ENCODE data around the gene UBASH3B.

UBASH3B gene

DNA sequence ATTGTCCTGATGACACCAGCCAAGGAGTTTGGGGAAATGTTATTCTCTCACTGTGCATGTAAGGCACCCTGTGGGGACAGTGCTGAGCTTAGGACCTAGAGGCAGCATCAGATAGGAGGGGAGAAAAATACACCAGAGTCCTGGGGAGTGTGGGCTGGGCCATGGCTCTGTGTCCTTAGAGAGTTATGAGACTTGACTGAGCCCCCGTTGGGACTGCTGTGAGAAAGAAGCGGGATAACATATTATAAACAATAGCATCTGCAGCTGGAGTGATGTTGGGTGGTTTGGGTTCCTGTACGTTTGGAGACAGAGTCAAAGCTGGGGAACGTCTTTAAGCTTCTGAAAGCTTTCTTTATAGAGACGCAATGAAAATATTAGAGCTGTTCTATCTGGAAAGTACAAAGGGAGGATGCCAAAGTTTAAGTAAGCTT lies 91.8 kb downstream of the UBASH3B start:
- no peak overlapping the region for H3K27ac ChIP-seq (replicated peaks)
- no peak overlapping the region for H3K4me3 ChIP-seq (replicated peaks; ENCODE audit: insufficient read depth, low read length)

DNA sequence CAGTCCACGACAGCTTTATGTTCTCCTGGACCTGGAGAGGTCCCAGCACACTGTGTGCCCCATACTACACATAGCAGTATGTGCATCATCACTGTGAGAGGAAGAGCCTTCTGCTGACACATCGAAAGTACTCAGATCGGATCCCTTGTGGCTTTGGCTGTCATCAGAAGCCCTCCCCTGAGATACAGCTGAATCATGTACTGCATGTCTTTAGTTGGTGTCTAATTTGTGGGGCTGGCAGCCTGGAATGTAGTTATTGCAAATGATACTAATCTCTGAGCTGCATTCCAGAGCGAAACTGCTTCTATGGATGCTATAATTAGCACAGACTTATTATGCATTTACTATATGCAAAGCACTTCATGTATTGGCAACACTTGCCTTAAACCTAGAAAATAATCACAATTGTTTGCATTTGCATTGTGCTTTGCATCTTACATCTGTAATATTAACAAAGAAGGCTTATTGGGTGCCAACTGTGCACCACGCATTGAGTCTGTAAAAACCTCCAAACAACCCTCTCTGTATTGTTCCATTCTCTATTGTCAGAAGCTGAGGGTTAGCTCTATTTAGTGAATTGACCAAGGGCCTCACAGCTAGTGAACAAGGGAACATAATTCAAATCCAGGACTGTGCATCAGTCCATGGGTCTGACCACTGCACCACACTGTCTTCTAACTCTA lies 93.6 kb downstream of the UBASH3B start:
- no peak overlapping the region for H3K27ac ChIP-seq (replicated peaks)
- peak in 1 of 2 experiments; percentile 73 for DNase-seq (ENCODE audit: low read depth in 1 of 2, low spot score in 1 of 2)

More for the DNA sequence above, 91.8 kb downstream of the UBASH3B start:
- no peak for DNase-seq (ENCODE audit: low read depth in 1 of 2, low spot score in 1 of 2)
- TF ChIP-seq, protein P1, sequence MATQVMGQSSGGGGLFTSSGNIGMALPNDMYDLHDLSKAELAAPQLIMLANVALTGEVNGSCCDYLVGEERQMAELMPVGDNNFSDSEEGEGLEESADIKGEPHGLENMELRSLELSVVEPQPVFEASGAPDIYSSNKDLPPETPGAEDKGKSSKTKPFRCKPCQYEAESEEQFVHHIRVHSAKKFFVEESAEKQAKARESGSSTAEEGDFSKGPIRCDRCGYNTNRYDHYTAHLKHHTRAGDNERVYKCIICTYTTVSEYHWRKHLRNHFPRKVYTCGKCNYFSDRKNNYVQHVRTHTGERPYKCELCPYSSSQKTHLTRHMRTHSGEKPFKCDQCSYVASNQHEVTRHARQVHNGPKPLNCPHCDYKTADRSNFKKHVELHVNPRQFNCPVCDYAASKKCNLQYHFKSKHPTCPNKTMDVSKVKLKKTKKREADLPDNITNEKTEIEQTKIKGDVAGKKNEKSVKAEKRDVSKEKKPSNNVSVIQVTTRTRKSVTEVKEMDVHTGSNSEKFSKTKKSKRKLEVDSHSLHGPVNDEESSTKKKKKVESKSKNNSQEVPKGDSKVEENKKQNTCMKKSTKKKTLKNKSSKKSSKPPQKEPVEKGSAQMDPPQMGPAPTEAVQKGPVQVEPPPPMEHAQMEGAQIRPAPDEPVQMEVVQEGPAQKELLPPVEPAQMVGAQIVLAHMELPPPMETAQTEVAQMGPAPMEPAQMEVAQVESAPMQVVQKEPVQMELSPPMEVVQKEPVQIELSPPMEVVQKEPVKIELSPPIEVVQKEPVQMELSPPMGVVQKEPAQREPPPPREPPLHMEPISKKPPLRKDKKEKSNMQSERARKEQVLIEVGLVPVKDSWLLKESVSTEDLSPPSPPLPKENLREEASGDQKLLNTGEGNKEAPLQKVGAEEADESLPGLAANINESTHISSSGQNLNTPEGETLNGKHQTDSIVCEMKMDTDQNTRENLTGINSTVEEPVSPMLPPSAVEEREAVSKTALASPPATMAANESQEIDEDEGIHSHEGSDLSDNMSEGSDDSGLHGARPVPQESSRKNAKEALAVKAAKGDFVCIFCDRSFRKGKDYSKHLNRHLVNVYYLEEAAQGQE (IDR thresholded peaks at IDR 0.05; ENCODE audit: insufficient replicate concordance, low read depth), result no peak
- TF ChIP-seq SPI1 (IDR thresholded peaks at IDR 0.05; ENCODE audit: borderline replicate concordance, low read depth), result no peak
- H3K27me3 ChIP-seq (ENCODE audit: insufficient read depth, poor library complexity, severe bottlenecking), result no peaks in the 10 kb centered on the region

DNA sequence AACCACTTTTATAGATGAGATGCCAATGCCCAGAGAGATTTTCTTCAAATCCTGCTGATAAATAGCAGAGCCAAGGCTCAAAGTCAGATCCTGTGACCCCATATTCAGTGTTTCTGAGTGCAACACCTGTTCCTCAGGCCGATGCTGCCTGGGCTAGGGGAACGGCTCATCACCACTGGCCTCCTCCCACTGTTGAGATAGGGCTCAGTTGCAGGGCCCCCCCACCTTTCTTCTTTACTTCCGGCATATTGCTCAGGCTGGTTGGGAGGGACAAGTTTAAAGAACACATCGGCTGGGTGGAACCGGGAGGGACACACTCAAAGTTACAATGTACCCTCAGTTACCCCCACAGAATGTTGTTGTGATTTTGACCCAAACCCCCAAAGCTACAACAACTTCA lies 94.5 kb downstream of the UBASH3B start:
- no peak overlapping the region for H3K27ac ChIP-seq (replicated peaks)
- TF ChIP-seq SPI1 (IDR thresholded peaks at IDR 0.05; ENCODE audit: borderline replicate concordance, low read depth) (no peak), GABPA (IDR thresholded peaks at IDR 0.05; ENCODE audit: low read depth) (no peak), POLR2AphosphoS5 (IDR thresholded peaks at IDR 0.05; ENCODE audit: low read depth) (no peak)
- TF ChIP-seq, protein P2, sequence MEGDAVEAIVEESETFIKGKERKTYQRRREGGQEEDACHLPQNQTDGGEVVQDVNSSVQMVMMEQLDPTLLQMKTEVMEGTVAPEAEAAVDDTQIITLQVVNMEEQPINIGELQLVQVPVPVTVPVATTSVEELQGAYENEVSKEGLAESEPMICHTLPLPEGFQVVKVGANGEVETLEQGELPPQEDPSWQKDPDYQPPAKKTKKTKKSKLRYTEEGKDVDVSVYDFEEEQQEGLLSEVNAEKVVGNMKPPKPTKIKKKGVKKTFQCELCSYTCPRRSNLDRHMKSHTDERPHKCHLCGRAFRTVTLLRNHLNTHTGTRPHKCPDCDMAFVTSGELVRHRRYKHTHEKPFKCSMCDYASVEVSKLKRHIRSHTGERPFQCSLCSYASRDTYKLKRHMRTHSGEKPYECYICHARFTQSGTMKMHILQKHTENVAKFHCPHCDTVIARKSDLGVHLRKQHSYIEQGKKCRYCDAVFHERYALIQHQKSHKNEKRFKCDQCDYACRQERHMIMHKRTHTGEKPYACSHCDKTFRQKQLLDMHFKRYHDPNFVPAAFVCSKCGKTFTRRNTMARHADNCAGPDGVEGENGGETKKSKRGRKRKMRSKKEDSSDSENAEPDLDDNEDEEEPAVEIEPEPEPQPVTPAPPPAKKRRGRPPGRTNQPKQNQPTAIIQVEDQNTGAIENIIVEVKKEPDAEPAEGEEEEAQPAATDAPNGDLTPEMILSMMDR (IDR thresholded peaks at IDR 0.05; ENCODE audit: insufficient read depth, low read length), result no peak
- no peak overlapping the region for H3K4me3 ChIP-seq (replicated peaks; ENCODE audit: insufficient read depth, low read length)
- no peaks in the 10 kb centered on the region for H3K27me3 ChIP-seq (ENCODE audit: insufficient read depth, poor library complexity, severe bottlenecking)
- no peak for DNase-seq (ENCODE audit: low read depth in 1 of 2, low spot score in 1 of 2)

More for the DNA sequence above, 93.6 kb downstream of the UBASH3B start:
- no peak overlapping the region for H3K4me3 ChIP-seq (replicated peaks; ENCODE audit: insufficient read depth, low read length)
- TF ChIP-seq GABPA (IDR thresholded peaks at IDR 0.05; ENCODE audit: low read depth) (no peak), SPI1 (IDR thresholded peaks at IDR 0.05; ENCODE audit: borderline replicate concordance, low read depth) (no peak), POLR2AphosphoS5 (IDR thresholded peaks at IDR 0.05; ENCODE audit: low read depth) (no peak)
- TF ChIP-seq, protein P2 (IDR thresholded peaks at IDR 0.05; ENCODE audit: insufficient read depth, low read length), result no peak
- TF ChIP-seq, protein P1 (IDR thresholded peaks at IDR 0.05; ENCODE audit: insufficient replicate concordance, low read depth), result no peak
- H3K27me3 ChIP-seq (ENCODE audit: insufficient read depth, poor library complexity, severe bottlenecking), result no peaks in the 10 kb centered on the region

DNA sequence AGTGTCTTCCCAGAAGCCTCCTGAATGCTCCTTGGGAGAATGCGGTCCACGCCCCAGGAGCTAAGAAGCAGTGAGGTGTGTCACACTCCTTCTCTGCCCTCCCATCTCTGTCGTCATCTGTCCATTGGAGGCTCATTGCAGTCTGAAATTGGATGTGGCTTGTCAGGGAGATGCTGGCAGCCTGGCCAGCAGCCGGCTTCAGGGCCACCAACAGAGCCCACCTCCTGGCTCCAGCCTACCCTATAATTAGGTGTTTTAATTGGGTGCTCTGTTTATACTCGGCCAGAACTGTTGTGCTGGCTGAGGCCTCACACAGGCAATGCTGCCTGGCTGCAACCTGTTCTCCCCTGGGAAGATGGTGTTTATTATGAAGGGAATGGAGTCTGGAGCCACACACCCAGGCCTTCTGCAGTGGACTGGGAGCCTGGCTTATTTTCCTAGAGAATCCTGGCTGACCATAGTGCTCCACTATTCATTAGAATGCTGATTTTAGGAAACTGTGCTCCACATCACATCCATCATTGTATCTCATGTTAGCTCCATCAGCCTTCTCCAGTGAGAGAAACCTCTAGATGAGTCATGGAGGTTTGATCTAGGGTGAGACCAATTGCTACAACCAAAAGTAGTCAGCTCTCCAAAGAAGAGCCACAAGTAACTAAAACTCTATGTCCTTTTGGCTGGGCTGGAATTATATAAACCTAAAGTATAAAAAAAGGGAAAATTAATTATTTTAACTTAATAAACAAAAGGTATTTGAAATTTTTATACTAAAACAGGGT lies 96.0 kb downstream of the UBASH3B start:
- Histone ChIP-seq H3K27ac (replicated peaks) (no peak overlapping the region), H3K27me3 (ENCODE audit: insufficient read depth, poor library complexity, severe bottlenecking) (no peaks in the 10 kb centered on the region), H3K4me3 (replicated peaks; ENCODE audit: insufficient read depth, low read length) (no peak overlapping the region)
- no peak for DNase-seq (ENCODE audit: low read depth in 1 of 2, low spot score in 1 of 2)
- TF ChIP-seq, protein P2 (IDR thresholded peaks at IDR 0.05; ENCODE audit: insufficient read depth, low read length), result no peak
- no peak for TF ChIP-seq SPI1 (IDR thresholded peaks at IDR 0.05; ENCODE audit: borderline replicate concordance, low read depth)
- no peak for TF ChIP-seq POLR2AphosphoS5 (IDR thresholded peaks at IDR 0.05; ENCODE audit: low read depth)
- no peak for TF ChIP-seq GABPA (IDR thresholded peaks at IDR 0.05; ENCODE audit: low read depth)
- TF ChIP-seq, protein P1 (IDR thresholded peaks at IDR 0.05; ENCODE audit: insufficient replicate concordance, low read depth), result no peak

Measured in HL-60 (cell line).